Caco-2 (cell line): ENCODE measurements around the gene LHPP. TPM values are rescaled to one million over a fixed set of nuclear protein-coding genes. Genes with fewer than 3 reads are reported as not detected.
A peak's percentile ranks its signal among the peaks of the same experiment; 100 is the strongest.

Experiments used
- BruUV-seq: library from RNA; stranded (reverse); fragments of 400-500 nt; replicated peaks from 2 replicates; lab custom pipeline; 2021; lab: Mats Ljungman, UMichigan
- CTCF ChIA-PET: fragments of 300-600 bp; sonication (Branson Sonifier 250); formaldehyde crosslinking; loops from one replicate; lab custom pipeline; 2022; ENCODE audit warnings: antibody characterized with exemption; lab: Charles Lee
- POLR2A ChIA-PET: fragments of 300-600 bp; sonication (Branson Sonifier 250); formaldehyde crosslinking; loops from one replicate; lab custom pipeline; 2022; ENCODE audit warnings: antibody characterized with exemption; lab: Charles Lee
- DNase-seq, 2 experiments: peaks; one replicate each; pipeline versions ENCODE4 v3.0.0 to v3.0.0-alpha.2; 2020 to 2022
- H3K27me3 ChIP-seq: replicated peaks from 2 replicates; pipeline ENCODE4 v1.6.0; 2011; ENCODE audit warnings: low read length; ENCODE audit not compliant: control insufficient read depth, insufficient read depth
- H3K36me3 ChIP-seq: 2 replicates; pipeline ENCODE4 v1.5.1; 2011; ENCODE audit warnings: low read length; ENCODE audit not compliant: control insufficient read depth, insufficient read depth
- H3K4me1 ChIP-seq: fragments of 250-450 bp; sonication (Bioruptor Pico); 2 replicates; pipeline ENCODE4 v1.5.1; 2020; ENCODE audit warnings: mild to moderate bottlenecking
- H3K4me3 ChIP-seq: 2 replicates; pipeline ENCODE4 v1.5.1; 2011; ENCODE audit warnings: low read depth, mild to moderate bottlenecking, control low read depth, low read length
- H3K9me3 ChIP-seq: fragments of 250-450 bp; sonication (Bioruptor Pico); 2 replicates; pipeline ENCODE4 v1.5.1; 2020; ENCODE audit warnings: mild to moderate bottlenecking, moderate library complexity
- H3K27ac Mint-ChIP-seq: one replicate; pipeline ENCODE4 v1.8.0; 2022; ENCODE audit warnings: mixed read lengths; ENCODE audit not compliant: unreplicated experiment
- H3K27me3 Mint-ChIP-seq: one replicate; pipeline ENCODE4 v1.8.0; 2022; ENCODE audit warnings: mixed read lengths; ENCODE audit not compliant: insufficient read depth, unreplicated experiment
- H3K36me3 Mint-ChIP-seq: one replicate; pipeline ENCODE4 v1.8.0; 2022; ENCODE audit warnings: mild to moderate bottlenecking, mixed read lengths; ENCODE audit not compliant: insufficient read depth, unreplicated experiment
- H3K4me1 Mint-ChIP-seq: one replicate; pipeline ENCODE4 v1.8.0; 2022; ENCODE audit warnings: low read depth, mixed read lengths; ENCODE audit not compliant: unreplicated experiment
- H3K4me3 Mint-ChIP-seq: one replicate; pipeline ENCODE4 v1.8.0; 2022; ENCODE audit warnings: mild to moderate bottlenecking, moderate library complexity, mixed read lengths; ENCODE audit not compliant: unreplicated experiment
- H3K9me3 Mint-ChIP-seq: one replicate; pipeline ENCODE4 v1.8.0; 2022; ENCODE audit warnings: mixed read lengths; ENCODE audit not compliant: unreplicated experiment
- intact Hi-C: fragments of 100-400 bp; cut with micrococcal nuclease; formaldehyde crosslinking; loops from one replicate; pipeline ENCODE4 v1.10.0; 2022; ENCODE audit not compliant: unreplicated experiment
- total RNA-seq: library from RNA; stranded (reverse); gene quantifications from 2 replicates; pipeline ENCODE4 v1.2.3, GENCODE V29; 2022
- TF ChIP-seq, protein P1 (sequence below), 2 experiments: fragments of 200-600 bp in 1 of 2; IDR thresholded peaks; 1 replicate in 1 of 2; 2 replicates in 1 of 2; pipeline versions ENCODE4 v1.5.1 to v1.8.0; 2011 to 2022; ENCODE audit warnings: antibody characterized with exemption in 1 of 2, control low read depth in 1 of 2, inconsistent platforms in 1 of 2, low read depth in 1 of 2, low read length in 1 of 2, mild to moderate bottlenecking in 1 of 2, moderate library complexity in 1 of 2; ENCODE audit not compliant: insufficient read depth in 1 of 2, severe bottlenecking in 1 of 2, unreplicated experiment in 1 of 2

The LHPP gene
- total RNA-seq, 1 experiment from 2014 or later = 15.9 TPM

GRCh38 chr10:124576526-124577420 lies 115.2 kb downstream of the LHPP start:
- Histone ChIP-seq H3K4me3 (no peak overlapping the region), H3K4me1 (no peaks in the 10 kb centered on the region), H3K9me3 (0 out of 2 replicates have a peak, but pooled peaks cover 4% of the 10 kb centered on the region), H3K27me3 (no peaks in the 10 kb centered on the region; the same call in 1 of the 2 replicates), H3K36me3 (no peaks in the 10 kb centered on the region)
- no peaks in the 10 kb centered on the region for H3K36me3 Mint-ChIP-seq
- H3K4me3 Mint-ChIP-seq = no peak overlapping the region
- BruUV-seq = no TSS peak
- no peaks in the 10 kb centered on the region for H3K9me3 Mint-ChIP-seq
- DNase-seq = peak in 1 of 2 experiments; percentile 25
- intact Hi-C loops = no loop called here
- H3K27me3 Mint-ChIP-seq = peaks cover 3% of the 10 kb centered on the region
- TF ChIP-seq, protein P1, sequence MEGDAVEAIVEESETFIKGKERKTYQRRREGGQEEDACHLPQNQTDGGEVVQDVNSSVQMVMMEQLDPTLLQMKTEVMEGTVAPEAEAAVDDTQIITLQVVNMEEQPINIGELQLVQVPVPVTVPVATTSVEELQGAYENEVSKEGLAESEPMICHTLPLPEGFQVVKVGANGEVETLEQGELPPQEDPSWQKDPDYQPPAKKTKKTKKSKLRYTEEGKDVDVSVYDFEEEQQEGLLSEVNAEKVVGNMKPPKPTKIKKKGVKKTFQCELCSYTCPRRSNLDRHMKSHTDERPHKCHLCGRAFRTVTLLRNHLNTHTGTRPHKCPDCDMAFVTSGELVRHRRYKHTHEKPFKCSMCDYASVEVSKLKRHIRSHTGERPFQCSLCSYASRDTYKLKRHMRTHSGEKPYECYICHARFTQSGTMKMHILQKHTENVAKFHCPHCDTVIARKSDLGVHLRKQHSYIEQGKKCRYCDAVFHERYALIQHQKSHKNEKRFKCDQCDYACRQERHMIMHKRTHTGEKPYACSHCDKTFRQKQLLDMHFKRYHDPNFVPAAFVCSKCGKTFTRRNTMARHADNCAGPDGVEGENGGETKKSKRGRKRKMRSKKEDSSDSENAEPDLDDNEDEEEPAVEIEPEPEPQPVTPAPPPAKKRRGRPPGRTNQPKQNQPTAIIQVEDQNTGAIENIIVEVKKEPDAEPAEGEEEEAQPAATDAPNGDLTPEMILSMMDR (IDR thresholded peaks at IDR 0.05; ENCODE audit: insufficient read depth in 1 of 2, low read depth in 1 of 2, low read length in 1 of 2, severe bottlenecking in 1 of 2, unreplicated experiment in 1 of 2) = no peak
- H3K27ac Mint-ChIP-seq = no peak overlapping the region
- CTCF ChIA-PET = interaction anchor here (0.6 kb wide), 2 partner anchors 98 to 149 kb away, joined by 4 to 8 read pairs; no protein-coding TSS in a partner anchor
- H3K4me1 Mint-ChIP-seq = no peaks in the 10 kb centered on the region
- POLR2A ChIA-PET = no interaction called here

DNA sequence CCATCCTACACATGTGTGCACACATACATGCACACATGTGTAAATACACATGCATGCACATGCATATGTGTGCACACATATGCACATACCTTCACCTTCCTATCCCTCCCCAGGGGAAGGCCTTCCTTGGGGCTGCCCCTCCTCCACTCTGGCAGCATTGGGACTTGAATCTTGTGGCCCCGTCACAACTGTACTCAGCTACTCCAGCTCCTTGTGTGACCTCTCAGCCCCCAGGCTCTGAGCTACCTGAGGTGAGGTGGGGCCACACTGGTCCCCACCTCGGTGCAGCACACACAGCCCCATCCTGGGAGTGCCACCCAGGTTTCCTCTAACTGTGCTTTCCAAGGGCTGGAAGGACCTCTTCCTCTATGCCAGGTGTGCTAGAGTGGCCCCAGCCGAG lies 116.0 kb downstream of the LHPP start:
- no peaks in the 10 kb centered on the region for H3K27me3 ChIP-seq
- H3K9me3 ChIP-seq = 0 out of 2 replicates have a peak, but pooled peaks cover 4% of the 10 kb centered on the region
- no peaks in the 10 kb centered on the region for H3K36me3 Mint-ChIP-seq
- H3K4me3 ChIP-seq = no peak overlapping the region
- no peak for DNase-seq
- no peaks in the 10 kb centered on the region for H3K9me3 Mint-ChIP-seq
- no peaks in the 10 kb centered on the region for H3K4me1 Mint-ChIP-seq
- TF ChIP-seq, protein P1 (IDR thresholded peaks at IDR 0.05; ENCODE audit: insufficient read depth in 1 of 2, low read depth in 1 of 2, low read length in 1 of 2, severe bottlenecking in 1 of 2, unreplicated experiment in 1 of 2) = no peak
- H3K27ac Mint-ChIP-seq = no peak overlapping the region
- H3K4me1 ChIP-seq = no peaks in the 10 kb centered on the region
- CTCF ChIA-PET = interaction anchor here (0.6 kb wide), 2 partner anchors 98 to 148 kb away, joined by 4 to 8 read pairs; no protein-coding TSS in a partner anchor
- intact Hi-C loops = no loop called here
- POLR2A ChIA-PET = no interaction called here
- no peak overlapping the region for H3K4me3 Mint-ChIP-seq
- no TSS peak for BruUV-seq
- no peaks in the 10 kb centered on the region for H3K36me3 ChIP-seq
- peaks cover 3% of the 10 kb centered on the region for H3K27me3 Mint-ChIP-seq

DNA sequence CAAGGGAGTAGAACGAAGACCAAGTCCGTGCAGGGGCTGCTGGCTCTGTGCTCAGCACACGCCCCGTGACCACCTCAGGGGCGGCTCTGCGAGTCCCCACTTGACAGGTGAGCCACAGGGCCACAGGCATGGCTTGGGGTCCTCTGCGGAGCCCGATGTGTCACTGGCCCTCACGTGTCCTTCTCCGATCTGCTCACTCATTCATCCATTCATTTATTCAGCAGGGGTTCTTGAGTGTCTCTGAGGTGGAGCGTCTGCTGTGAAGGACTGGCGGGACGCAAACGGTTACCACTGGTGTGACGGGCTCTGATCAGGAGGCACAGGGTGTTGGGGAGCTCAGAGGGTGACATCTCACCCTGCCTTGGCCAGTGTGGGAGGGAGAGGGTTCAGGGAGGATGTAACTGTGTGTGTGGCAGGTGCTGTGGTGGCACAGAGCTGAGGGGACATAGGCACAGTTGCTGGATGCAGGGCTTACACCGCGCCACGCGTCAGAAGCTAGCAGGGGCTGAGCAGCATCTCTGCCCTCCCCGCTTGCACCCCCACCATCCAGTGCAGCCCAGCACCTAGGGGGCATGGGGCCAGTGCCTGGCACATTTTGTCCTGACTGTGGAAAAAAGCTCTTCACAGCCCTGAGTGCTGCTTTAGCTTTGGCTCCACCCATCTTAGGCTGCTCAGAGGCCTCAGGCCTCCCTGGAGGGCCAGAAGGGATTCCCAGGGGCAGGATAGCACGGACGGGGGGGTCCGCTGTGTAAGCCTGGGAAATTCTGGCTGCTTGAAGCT lies 116.8 kb downstream of the LHPP start:
- no peak overlapping the region for H3K4me3 ChIP-seq
- TF ChIP-seq, protein P1 (IDR thresholded peaks at IDR 0.05; ENCODE audit: insufficient read depth in 1 of 2, low read depth in 1 of 2, low read length in 1 of 2, severe bottlenecking in 1 of 2, unreplicated experiment in 1 of 2) = no peak
- H3K9me3 ChIP-seq = 0 out of 2 replicates have a peak, but pooled peaks cover 4% of the 10 kb centered on the region
- Mint-ChIP-seq H3K4me1 (no peaks in the 10 kb centered on the region), H3K36me3 (no peaks in the 10 kb centered on the region), H3K27me3 (peaks cover 3% of the 10 kb centered on the region), H3K27ac (no peak overlapping the region), H3K9me3 (peaks cover 3% of the 10 kb centered on the region), H3K4me3 (no peak overlapping the region)
- ChIA-PET POLR2A (no interaction called here), CTCF (no interaction called here)
- H3K27me3 ChIP-seq = no peaks in the 10 kb centered on the region
- H3K4me1 ChIP-seq = no peaks in the 10 kb centered on the region
- intact Hi-C loops = no loop called here
- BruUV-seq = no TSS peak
- H3K36me3 ChIP-seq = no peaks in the 10 kb centered on the region
- DNase-seq = no peak
